GM19025 (cell line): ENCODE data around the gene APP.

Source experiments
- ATAC-seq: cut with Tn5 transposase; IDR thresholded peaks from one replicate; pipeline ENCODE4 v1.9.1; 2021; ENCODE audit warnings: mild to moderate bottlenecking, low read depth, moderate library complexity; ENCODE audit not compliant: unreplicated experiment

Gene APP

DNA sequence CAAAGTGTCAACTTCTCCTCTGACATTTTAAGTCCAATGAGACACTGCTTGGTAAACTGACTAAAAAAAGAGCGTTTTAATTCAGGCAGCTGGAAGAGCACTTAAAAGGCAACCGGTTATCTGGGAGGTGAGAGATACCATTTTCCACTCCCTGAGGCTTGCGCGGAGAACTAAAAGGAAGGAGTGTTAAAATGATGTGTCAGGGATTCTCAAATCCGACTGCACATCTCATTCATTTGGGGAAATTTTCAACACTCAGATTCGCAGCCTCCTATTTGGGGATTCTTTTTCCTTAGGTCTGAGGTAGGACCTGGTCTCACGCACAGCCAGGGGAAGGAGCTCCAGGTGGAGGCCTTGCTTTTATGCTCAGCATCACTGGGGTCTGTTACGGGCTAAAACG, 281.9 kb downstream of the APP start:
- ATAC-seq, result no peak

DNA sequence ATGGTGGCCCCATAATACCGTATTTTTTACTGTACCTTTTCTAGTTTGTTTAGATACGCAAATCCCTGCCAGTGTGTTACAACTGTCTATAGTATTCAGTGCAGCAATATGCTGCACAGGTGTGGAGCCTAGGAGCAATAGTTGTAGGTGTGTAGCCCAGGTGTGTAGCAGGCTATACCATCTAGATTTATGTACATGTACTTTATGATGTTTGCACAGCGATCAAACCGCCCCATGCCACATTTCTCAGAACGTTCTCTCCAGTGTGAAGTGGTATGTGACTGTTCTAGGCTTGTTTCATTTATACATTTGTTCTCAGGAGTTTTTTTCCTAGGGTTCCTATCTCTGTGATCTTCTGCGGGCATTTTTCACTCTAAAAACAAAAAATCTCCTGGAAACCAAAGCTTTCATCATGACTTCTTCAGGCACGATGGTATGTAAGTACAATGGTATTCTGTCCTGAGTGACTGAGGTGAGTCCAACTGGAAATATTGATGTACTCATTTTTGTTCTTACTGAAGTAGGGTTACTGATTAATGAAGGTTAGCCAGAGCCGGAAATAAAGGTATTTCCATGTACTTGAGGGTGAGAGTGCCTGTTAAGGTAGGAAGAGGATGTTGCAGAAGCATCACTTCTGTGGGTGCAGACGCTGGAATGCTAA, 282.8 kb downstream of the APP start:
- no peak for ATAC-seq

DNA sequence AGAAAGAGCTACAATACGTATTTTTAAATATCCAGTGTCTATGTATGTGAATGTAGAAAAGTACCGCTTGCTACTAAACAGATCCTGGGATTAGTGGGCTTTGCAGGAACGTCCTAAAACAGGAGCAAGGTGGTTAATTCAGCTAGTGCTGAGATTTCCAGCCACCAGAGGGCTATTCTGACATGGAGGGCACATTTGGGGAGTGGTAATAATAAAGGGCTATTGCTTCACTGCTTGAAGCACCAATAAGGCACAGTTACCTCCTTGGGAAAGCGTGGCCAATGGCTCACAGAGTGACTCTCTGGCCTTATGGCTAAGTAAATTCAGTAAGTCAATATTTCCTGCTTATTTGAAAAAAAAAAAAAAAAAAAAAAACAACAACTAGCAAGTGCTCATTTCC, 283.4 kb downstream of the APP start:
- no peak for ATAC-seq

DNA sequence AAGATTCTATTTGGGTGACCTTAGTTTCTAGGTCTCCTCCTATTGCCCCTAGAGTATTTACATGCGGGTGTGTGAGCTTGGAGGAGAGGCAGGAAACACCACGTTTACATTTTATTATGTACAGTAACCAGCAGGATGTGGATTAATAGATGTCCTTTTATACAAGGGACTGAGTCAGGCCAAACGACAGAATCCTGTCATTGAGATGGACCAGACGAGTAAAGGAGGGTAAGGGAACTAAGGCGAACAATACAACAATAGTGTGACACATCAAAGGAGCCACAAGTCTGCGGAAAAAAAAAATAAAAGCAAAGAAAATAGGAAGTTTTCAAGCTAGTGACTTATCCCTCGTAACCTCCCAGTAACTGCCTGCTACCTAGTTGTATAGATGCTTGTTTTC, 284.7 kb downstream of the APP start:
- no peak for ATAC-seq

DNA sequence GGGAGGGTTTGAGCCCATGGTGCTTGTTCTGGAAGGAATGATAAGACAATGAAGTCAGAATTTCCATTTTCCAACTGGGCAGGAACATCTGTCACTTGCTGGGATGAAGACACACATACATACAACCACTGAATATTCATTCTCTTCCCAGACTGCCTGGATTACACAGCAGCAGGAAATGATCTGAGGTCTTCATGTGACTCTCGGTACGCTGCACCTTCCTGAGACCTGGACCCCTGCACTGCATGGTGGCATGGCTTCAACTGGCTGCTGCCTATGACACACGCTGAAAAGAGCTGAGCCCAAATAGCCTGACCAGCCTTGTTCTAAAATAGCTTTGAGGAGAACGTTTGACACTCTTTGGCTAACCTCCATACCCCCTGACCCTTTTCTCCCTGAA, 285.2 kb downstream of the APP start:
- no peak for ATAC-seq

DNA sequence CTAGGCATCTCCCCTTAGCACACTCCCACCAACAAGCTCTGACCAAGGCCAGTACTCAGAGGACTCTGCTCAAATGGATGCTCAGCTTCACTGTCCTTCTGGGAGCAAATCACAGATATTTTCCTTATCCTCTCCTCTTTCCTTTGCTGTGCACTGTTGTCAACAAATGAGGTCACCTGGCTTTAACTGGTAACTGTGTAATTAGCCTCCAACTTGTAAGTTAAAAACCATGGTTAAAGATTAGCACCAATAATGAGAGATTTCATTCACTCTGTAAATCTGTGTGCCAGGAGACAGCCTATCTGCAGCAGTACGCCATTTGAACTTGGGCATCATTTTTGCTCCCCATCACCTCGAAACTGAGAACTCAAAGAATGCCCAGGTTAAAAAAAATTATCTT, 286.3 kb downstream of the APP start:
- ATAC-seq, result no peak

DNA sequence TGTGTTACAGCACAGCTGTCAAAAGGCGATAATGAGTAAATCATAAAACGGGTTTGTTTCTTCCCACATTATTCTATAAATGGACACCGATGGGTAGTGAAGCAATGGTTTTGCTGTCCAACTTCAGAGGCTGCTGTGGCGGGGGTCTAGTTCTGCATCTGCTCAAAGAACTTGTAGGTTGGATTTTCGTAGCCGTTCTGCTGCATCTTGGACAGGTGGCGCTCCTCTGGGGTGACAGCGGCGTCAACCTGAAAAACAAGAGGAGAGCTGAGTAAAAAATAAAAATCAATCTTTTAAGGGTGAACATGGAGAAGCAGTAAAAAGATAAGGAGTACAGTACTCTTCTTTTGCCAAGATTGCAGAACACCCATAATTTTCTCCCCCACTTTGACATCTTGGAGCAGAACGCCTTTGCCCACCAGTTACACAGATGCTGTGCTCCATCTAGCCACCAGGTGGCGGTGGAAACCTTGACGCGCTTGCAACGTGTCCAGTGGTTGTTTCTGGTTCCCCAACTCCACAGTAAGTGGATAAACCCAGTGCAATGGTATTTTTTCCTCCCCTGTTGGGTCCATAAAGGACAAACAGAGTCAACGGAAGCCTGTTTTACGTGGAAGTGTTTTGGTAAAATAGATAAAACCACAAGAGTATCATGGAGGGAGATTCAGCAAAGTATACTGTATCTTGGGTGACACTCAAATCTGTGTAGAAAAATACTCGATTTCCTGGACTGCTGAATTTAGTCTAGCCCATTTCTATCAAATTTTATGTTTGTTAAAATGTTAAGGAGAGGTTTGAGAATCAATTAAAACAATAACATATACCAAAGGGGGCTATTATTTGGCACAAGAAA, 288.8 kb downstream of the APP start:
- peak; percentile 85 for ATAC-seq

DNA sequence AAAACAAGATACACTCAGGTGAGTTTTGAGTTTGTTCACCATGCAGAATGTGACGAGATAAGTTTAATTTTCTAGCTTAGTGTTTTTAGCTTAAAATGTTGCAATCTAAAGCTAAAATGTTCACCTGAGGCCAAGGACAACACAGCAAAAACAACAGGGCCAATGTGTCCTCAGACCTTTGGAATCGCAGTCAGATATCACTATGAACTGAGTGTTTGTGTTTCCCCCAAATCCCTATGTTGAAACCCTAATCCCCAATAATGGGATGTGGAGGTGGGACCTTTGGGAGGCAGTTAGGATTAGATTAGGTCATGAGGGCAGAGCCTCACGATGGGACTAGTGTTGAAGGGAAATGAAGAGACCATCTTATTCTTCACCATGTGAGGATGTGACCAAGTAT, 291.4 kb downstream of the APP start:
- no peak for ATAC-seq

DNA sequence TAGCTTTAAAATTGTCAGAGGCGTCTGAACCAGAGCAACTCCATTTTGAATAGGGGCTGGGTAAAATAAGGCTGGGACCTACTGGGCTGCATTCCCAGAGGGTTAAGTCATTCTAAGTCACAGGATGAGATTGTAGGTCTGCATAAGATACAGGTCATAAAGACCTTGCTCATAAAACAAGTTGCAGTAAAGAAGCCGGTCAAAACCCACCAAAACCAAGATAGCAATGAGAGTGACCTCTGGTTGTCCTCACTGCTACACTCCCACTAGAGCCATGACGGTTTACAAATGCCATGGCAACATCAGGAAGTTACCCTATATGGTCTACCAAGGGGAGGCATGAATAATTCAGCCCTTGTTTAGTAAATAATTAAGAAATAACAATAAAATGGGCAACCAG, 292.2 kb downstream of the APP start:
- ATAC-seq, result no peak

DNA sequence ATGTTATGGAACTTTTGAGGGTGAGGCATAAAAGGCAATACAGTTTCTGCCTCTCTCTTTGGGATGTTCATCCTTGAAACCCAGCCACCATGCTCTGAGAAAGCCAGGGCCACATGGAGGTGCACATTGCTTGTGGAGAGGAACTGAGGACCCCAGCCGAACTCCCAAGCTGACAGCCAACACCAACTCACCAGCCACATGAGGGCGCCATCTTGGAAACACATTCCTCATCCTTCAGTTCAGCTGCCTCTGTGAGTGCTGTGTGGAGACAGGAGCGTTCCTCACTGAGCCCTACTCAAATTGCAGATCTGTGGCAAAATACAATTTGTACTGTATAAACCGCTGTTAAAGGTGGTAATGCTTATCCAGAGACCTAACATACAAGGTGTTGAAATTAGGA, 298.3 kb downstream of the APP start:
- ATAC-seq, result no peak

DNA sequence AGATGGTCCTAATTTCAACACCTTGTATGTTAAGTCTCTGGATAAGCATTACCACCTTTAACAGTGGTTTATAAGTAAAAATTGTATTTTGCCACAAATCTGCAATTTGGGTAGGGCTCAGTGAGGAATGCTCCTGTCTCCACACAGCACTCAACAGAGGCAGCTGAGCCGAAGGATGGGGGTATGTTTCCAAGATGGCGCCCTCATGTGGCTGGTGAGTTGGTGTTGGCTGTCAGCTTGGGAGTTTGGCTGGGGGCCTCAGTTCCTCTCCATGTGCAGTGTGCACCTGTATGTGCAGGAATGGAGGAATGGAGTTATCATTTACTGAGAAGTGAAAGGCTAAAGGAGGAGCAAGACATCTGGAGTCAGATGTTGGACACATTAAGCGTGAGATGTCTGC, 299.0 kb downstream of the APP start:
- no peak for ATAC-seq

DNA sequence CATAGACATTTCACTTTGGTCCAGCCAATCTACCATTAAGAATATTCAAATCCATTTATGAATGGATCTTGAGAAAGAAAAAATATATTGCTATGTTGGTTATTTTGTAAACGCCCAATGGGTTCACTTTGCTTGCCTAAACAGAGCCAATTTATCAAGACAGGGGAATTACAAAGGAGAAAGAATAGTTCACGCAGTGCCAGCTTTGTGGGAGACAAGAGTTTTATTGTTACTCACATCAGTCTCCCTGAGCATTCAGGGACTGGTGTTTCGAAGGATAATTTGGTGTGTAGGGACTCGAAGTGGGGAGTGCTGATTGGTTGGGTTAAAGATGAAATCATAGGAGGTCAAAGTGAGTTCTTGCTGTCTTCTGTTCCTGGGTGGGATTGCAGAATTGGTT, 300.5 kb downstream of the APP start:
- ATAC-seq, result no peak

DNA sequence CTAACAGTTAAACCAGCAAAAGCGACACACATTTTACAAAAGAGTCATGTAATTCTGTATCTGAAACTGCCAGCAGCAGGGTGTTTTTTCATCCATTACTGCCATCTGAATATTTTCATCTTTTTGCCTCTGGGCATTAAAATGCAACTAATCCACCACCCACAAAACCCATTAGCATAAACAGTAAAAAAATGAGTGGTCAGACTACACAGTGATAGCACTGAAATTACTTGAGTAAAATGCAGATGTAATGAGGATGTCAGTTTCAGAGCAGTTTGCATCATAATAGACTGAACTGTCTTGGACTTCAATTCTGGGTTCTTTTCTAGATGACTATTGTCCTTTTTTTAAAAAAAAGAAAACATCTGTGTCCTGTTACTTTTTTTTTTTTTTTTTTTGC, 303.5 kb downstream of the APP start:
- no peak for ATAC-seq

DNA sequence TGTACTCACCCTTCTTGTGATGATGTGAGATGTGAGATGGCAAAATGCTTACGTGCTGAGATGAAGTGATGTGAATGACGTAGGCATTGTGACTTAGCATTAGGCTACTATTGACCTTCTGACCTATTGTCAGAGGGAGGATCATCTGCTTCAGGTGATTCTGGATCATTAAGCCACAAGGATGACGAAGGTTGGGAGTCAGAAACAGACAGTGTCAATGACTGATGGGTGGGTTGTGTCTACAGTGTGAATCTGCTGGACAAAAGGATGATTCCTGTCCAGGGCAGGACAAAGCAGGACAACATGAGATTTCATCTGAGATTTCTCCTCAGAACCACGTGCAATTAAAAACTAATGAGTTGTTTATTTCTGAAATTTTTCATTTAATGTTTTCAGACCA, 306.8 kb downstream of the APP start:
- no peak for ATAC-seq

DNA sequence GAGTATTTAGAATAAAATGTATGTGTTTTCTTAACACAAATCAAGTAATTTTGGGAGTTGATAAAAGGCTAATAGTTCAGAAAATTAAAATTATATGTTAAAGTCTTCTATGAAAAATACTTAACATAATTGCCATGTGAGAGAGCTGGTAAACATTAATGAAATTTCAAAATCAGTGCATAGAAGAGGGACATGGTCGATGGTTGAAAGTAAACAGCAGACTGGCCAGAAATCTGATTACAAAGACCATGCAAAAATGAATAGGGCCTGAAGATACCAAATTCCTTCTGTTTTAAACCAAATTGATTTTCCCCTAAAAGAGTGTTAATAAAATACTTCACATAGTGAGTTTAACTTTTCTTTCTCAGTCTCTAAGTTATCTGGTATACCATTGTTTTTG, 307.5 kb downstream of the APP start:
- ATAC-seq, result no peak

DNA sequence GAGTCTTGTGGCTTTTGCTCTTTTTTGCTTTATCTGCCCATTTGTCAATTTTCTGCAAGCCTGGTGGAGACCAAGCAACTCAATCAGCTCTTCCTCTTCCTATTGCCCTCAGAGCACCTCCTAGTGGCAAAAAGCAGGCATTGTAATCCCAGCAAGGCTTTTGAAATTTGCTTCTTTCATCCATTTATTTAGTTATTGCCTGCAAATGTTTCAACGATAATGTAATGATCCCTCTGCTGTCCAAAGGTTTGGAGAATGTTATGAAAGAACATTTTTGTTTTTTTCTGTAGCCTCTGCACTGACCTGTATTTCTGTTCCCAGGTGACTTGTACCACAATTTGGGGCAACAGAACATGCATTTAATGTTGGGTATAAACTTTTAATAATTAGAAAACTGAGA, 308.0 kb downstream of the APP start:
- no peak for ATAC-seq

DNA sequence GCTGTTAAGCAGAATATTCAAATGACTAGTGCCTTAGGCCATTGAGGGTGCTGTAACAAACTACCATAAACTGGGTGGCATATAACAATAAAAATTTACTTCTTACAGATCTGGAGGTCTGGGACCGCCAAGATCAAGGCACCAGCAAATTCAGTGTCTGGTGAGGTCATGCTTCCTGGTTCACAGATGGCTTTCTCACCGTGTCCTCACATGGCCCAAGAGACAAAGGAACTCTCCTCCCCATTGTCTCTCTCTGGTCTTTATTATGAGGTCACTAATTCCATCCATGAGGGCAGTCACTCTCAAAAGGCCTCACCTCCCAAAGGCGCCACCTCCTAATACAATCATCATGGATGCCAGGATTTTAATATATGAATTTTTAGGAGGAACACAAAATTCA, 308.5 kb downstream of the APP start:
- no peak for ATAC-seq

DNA sequence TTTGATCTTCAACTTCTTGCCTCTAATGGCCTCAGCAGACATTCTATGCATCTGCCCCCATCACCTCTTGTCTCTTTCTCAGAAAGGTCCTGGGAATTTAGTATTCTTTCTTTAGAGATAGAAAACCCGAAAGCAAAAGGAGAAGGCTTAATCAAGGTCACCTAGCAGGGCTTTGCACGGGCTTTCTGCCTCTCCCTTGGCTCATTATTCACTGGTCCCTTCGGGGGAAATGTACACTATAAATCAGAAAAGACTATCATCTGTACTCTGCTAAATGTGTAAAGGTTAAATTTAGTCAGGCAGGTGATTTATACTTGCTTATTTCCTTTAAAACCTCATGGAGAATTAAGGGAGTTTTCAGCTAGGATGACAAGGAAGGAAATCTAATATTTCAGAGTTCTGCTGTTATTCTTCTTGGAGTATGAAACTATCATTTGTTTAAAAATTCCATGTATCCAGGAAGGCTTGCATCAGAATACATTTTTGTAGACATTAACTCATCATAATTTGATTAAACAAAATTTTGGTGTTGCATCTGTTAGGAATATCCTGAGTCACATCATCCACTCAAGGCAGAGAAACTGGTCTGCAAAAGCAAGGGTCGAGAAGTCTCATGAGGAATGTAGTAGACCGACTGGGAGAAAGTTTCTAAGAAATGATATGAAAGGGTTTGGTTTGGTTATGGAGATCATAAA, 311.2 kb downstream of the APP start:
- ATAC-seq, result no peak

DNA sequence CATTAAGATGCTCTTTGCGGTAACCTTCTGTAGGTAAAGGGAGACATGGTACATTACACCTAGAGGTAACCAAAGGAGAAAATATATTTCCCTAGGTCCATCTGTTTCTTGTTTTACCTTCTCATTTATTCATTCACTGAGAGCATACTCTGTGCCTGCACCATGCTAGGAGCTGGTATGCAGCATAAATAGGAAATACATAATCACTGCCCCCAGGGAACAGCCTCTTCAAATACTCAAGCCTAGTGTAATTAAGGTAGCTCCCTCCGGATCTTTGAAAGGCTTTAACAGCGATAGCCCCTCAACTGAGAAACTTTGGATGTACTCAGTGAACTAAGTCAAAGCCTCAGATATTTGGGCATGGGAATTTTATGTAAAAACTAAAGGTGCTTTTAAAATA, 312.2 kb downstream of the APP start:
- no peak for ATAC-seq

DNA sequence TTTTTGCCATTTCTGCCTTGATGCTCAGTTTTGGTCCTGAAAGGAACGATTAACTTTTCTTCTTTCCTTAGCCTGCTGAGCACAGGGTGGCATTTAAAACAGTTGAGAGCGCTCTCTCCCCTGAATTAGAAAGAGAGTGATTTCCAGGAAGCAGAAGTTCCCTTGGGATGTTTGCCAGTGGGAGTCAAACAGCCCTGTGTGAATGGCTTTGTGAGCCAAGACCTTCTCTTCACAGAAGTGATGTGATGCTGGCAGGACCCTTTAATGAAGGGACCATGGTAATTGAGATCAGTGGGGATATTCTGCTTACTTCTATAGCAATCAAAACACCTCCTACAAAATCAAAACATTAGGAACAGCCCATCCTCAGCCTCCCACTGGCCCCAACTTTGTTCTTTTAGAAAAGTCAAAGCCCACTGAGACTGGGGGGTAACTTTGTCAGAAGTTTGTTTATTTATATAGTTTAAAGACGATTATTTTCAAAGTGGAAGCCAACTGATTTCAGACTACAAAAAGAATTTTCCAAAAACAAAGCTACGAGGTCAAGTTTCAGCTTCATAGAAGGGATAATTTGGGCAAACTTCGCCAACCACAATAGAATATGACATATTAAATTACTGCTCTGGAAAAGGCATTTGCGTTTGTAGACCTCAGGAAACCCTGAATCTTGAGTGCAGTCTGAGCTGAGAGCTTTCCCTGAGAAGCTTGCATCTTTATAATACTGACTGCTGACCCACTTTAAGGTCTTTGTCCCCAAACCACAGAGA, 313.1 kb downstream of the APP start:
- ATAC-seq, result no peak

DNA sequence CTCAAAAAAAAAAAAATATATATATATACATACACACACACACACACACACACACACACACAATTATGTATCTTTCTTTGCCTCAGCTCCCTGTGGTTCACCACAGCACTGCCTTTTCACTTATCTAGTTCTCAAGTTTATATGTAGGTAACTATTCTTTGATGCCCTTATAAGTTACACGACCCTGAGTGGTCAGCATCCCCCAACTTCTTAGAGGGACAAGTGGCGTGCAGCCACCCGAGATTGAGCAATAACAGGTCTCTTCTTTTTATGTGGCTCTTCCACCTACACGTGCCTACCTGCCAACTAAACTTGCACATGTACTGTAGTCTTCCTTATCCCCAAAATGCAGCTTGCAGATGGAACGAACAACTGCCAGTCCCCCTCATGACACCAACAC, 315.0 kb downstream of the APP start:
- no peak for ATAC-seq
